Testis (tissue), 3 donors: ENCODE measurements around the gene CWH43. TPM values are rescaled to one million over a fixed set of nuclear protein-coding genes. Genes with fewer than 3 reads are reported as not detected.

Source experiments
- DNase-seq: peaks from one replicate; pipeline ENCODE4 v3.0.0-alpha.2; 2019
- H3K27ac ChIP-seq, 2 donors: fragments of 200-600 bp; sonication (generic); one replicate each; pipeline ENCODE4 v1.5.1; 2019
- H3K27me3 ChIP-seq: fragments of 200-600 bp; sonication (generic); one replicate; pipeline ENCODE4 v1.5.1; 2019
- H3K36me3 ChIP-seq: fragments of 200-600 bp; sonication (generic); one replicate; pipeline ENCODE4 v1.5.1; 2017; ENCODE audit warnings: low read depth; ENCODE audit errors: missing control alignments
- H3K4me1 ChIP-seq: fragments of 200-600 bp; sonication (generic); one replicate; pipeline ENCODE4 v1.5.1; 2019
- H3K4me3 ChIP-seq, 2 donors: fragments of 200-600 bp; sonication (generic); one replicate each; pipeline ENCODE4 v1.5.1; 2017 to 2019
- H3K9me3 ChIP-seq: fragments of 200-600 bp; sonication (generic); one replicate; pipeline ENCODE4 v1.5.1; 2017
- POLR2A ChIP-seq: fragments of 450-650 bp; IDR thresholded peaks from one replicate; pipeline ENCODE4 v1.6.1; 2017; ENCODE audit warnings: antibody characterized with exemption, mild to moderate bottlenecking, moderate library complexity
- WGBS, 2 donors: methylation state at CpG; one replicate each; pipeline ENCODE4 v1.1.5; 2018; 5-methylcytosine and 5-hydroxymethylcytosine counted together
- intact Hi-C: fragments of 100-400 bp; cut with DNase I; formaldehyde crosslinking; loops from one replicate; pipeline ENCODE4 v1.15.1; 2023; ENCODE audit warnings: low total_unique reads
- polyA plus RNA-seq: library from polyadenylated mRNA; stranded (reverse); fragments of 350-450 nt; fragmentation: Illumina TruSeq; extraction: RNeasy Lipid Tissue Mini Kit (QIAGEN cat#74804); gene quantifications from one replicate; pipeline ENCODE4 v1.2.3, GENCODE V29; 2014; ENCODE audit warnings: low read depth, low replicate concordance; ENCODE audit not compliant: insufficient read depth
- total RNA-seq, 2 donors: library from RNA; depleted of rRNA; stranded (reverse); fragments of >200 nt; gene quantifications; one replicate each; pipeline ENCODE4 v1.2.3, GENCODE V29; 2016
- TF ChIP-seq, protein P1 (sequence below), 3 experiments: fragments of 450-650 bp in 2 of 3; fragments of 200-600 bp in 1 of 3; sonication (generic) in 1 of 3; IDR thresholded peaks; one replicate each; pipeline ENCODE4 v1.5.1; 2016 to 2019; ENCODE audit warnings: antibody characterized with exemption in 3 of 3, mild to moderate bottlenecking in 2 of 3, moderate library complexity in 1 of 3

CWH43 gene
- total and polyA plus RNA-seq, 3 donors from 2014 or later = 0.25 to 1.2 TPM; not detected in 1

DNA sequence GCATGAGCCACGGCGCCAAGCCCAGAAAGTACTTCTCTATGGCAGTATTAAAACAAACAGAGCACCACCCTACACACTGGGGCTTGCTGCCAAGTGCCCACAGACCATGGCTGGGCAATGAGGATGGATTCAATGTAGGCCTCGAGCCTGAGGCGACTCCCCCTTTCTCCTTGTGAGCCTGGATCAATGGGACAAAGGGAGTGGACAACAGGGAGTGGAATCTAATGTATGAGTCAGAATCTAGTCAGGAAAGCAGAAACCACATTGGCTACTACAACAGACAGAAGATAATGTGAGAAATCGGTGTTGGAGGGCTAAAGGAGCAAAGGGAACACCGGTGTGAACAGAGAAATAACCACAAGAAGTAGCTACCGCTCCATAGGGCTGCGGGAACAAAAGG, 41.8 kb upstream of the CWH43 start:
- DNase-seq = no peak
- Histone ChIP-seq H3K27ac (no peak overlapping the region), H3K36me3 (no peaks in the 10 kb centered on the region), H3K9me3 (no peaks in the 10 kb centered on the region), H3K4me3 (no peak overlapping the region), H3K4me1 (no peaks in the 10 kb centered on the region), H3K27me3 (no peaks in the 10 kb centered on the region)
- TF ChIP-seq, protein P1, sequence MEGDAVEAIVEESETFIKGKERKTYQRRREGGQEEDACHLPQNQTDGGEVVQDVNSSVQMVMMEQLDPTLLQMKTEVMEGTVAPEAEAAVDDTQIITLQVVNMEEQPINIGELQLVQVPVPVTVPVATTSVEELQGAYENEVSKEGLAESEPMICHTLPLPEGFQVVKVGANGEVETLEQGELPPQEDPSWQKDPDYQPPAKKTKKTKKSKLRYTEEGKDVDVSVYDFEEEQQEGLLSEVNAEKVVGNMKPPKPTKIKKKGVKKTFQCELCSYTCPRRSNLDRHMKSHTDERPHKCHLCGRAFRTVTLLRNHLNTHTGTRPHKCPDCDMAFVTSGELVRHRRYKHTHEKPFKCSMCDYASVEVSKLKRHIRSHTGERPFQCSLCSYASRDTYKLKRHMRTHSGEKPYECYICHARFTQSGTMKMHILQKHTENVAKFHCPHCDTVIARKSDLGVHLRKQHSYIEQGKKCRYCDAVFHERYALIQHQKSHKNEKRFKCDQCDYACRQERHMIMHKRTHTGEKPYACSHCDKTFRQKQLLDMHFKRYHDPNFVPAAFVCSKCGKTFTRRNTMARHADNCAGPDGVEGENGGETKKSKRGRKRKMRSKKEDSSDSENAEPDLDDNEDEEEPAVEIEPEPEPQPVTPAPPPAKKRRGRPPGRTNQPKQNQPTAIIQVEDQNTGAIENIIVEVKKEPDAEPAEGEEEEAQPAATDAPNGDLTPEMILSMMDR (IDR thresholded peaks at IDR 0.05) = no peak
- no peak for TF ChIP-seq POLR2A
- 57 to 62% methylated on average over 8 of the region's 8 CpGs for WGBS, 2 donors
- intact Hi-C loops = no loop called here

DNA sequence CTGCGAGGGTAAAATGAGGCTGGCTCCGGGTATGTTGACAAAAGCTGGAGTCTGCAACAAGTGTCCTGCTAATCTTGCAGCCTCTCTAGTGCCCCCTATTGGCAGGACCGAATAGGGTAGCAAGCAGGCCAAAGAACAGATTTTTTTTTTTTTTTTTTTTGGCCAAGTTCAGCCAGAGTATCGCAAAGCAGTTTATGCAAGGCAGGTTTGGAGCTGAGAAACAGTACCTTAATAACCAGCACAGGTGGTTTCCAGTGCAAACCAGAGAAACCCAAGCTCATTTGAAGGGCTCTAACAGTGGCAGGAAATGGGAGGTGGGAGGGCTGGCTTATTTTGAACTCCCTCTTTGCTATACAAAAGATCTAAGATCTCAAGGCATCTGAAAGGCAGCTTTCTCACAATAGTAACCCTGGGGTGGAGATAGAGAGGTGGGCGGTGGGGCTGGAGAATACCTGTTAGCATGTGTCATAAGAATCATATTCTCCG, 41.3 kb upstream of the CWH43 start:
- DNase-seq = peak; percentile 71
- no peak overlapping the region for H3K4me3 ChIP-seq
- H3K27me3 ChIP-seq = no peaks in the 10 kb centered on the region
- H3K27ac ChIP-seq = no peak overlapping the region
- intact Hi-C loops = no loop called here
- 45 to 58% methylated on average over 6 of the region's 6 CpGs for WGBS, 2 donors
- H3K9me3 ChIP-seq = no peaks in the 10 kb centered on the region
- no peaks in the 10 kb centered on the region for H3K36me3 ChIP-seq
- H3K4me1 ChIP-seq = no peaks in the 10 kb centered on the region
- TF ChIP-seq, protein P1 (IDR thresholded peaks at IDR 0.05) = peak in 1 of 3 experiments; percentile 48
- no peak for TF ChIP-seq POLR2A

DNA sequence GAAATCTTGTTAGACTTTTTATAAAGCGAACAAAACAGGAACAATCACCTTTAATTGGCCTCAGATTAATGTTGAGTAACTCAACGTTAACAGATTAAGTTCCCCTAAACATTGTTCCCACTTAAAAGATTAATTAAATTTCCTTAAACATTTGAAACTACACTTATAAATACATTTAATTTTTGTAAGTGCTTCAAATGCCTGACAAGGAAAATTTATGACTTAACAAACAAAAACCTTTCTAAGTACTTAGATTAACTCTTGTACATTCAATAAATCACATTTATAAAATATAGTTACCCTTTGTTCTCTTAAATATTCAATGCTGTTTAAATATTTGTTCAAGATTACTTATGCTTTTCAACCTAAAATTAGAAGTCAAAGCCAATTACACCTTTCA, 40.1 kb upstream of the CWH43 start:
- no peaks in the 10 kb centered on the region for H3K36me3 ChIP-seq
- no peaks in the 10 kb centered on the region for H3K9me3 ChIP-seq
- DNase-seq = no peak
- 74 to 76% methylated on average over 2 of the region's 2 CpGs for WGBS, 2 donors
- TF ChIP-seq, protein P1 (IDR thresholded peaks at IDR 0.05) = no peak
- TF ChIP-seq POLR2A = no peak
- no peak overlapping the region for H3K4me3 ChIP-seq
- H3K27ac ChIP-seq = no peak overlapping the region
- H3K27me3 ChIP-seq = no peaks in the 10 kb centered on the region
- intact Hi-C loops = no loop called here
- no peaks in the 10 kb centered on the region for H3K4me1 ChIP-seq

DNA sequence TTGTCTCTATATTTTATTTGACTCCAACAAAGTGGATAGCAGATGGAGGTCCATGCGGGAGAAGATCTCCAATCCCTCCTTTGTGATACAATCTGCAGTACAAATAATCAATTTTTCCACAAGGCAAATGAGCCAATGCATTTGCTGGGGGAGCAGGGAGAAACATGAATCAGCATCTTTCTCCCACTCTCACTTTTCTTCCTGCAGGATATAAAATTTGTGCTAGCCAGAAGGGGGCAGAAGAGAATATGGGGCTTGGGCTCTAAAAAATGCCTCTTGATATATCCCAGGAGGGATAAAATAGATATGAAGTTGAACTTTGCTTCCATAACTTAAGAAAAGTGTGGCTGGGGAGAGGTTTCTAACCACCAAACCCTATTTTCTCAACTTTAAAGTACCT, 38.3 kb upstream of the CWH43 start:
- Histone ChIP-seq H3K4me1 (no peaks in the 10 kb centered on the region), H3K27ac (no peak overlapping the region), H3K27me3 (no peaks in the 10 kb centered on the region), H3K4me3 (no peak overlapping the region), H3K9me3 (no peaks in the 10 kb centered on the region), H3K36me3 (no peaks in the 10 kb centered on the region)
- intact Hi-C loops = no loop called here
- TF ChIP-seq, protein P1 (IDR thresholded peaks at IDR 0.05) = no peak
- TF ChIP-seq POLR2A = no peak
- no peak for DNase-seq
- WGBS, 2 donors = 90 to 95% methylated on average over 1 of the region's 1 CpG

DNA sequence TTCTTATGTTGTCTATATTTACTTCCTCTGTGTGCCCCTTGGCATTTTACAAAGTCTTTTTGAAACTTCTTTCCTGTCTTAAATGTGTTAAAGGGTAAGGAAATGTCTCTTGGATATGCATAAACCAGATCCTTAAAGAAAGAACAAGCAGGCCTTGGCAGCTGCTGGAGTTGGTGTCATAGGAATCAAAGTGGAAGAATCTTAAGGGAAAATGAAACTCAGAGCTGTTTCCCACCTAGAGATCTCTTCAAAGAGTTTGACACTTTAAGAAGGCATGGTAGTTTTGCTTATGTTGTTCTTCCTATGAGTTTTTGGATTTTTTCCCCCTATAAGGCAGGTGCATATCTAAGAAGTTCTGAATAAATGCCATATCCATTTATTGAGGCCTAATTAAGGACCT, 37.0 kb upstream of the CWH43 start:
- Histone ChIP-seq H3K4me1 (no peaks in the 10 kb centered on the region), H3K27me3 (no peaks in the 10 kb centered on the region), H3K27ac (no peak overlapping the region), H3K4me3 (no peak overlapping the region), H3K36me3 (no peaks in the 10 kb centered on the region), H3K9me3 (no peaks in the 10 kb centered on the region)
- no peak for DNase-seq
- intact Hi-C loops = no loop called here
- TF ChIP-seq POLR2A = no peak
- TF ChIP-seq, protein P1 (IDR thresholded peaks at IDR 0.05) = no peak
